IgD-negative memory B cell (primary cell): ENCODE measurements around the gene CCDC17. TPM values are rescaled to one million over a fixed set of nuclear protein-coding genes. Genes with fewer than 3 reads are reported as not detected.
A peak's percentile ranks its signal among the peaks of the same experiment; 100 is the strongest.
"Not testable (repeated sequence)": the region's sequence is repeated elsewhere in the genome, so short reads cannot be mapped to it uniquely, and the experiment has no call there.

Experiments used
- H3K27ac Mint-ChIP-seq, 3 donors: one replicate each; pipeline ENCODE4 v1.8.0; 2020 to 2022; ENCODE audit warnings: mild to moderate bottlenecking in 3 of 3, mixed read lengths in 3 of 3, moderate library complexity in 1 of 3
- H3K27me3 Mint-ChIP-seq: one replicate; pipeline ENCODE4 v1.8.0; 2021; ENCODE audit warnings: mixed read lengths
- H3K36me3 Mint-ChIP-seq: one replicate; pipeline ENCODE4 v1.8.0; 2020; ENCODE audit warnings: mild to moderate bottlenecking, mixed read lengths
- H3K4me1 Mint-ChIP-seq, 3 donors: one replicate each; pipeline ENCODE4 v1.8.0; 2020 to 2022; ENCODE audit warnings: mixed read lengths in 3 of 3, mild to moderate bottlenecking in 1 of 3
- H3K4me3 Mint-ChIP-seq, 4 donors: one replicate each; pipeline ENCODE4 v1.8.0; 2020 to 2022; ENCODE audit warnings: mild to moderate bottlenecking in 4 of 4, mixed read lengths in 4 of 4, moderate library complexity in 3 of 4
- H3K9me3 Mint-ChIP-seq, 3 donors: one replicate each; pipeline ENCODE4 v1.8.0; 2020 to 2021; ENCODE audit warnings: mixed read lengths in 3 of 3, mild to moderate bottlenecking in 1 of 3
- polyA plus RNA-seq: library from polyadenylated mRNA; unstranded; fragments of 300-500 nt; fragmentation: Illumina TruSeq; gene quantifications from one replicate; pipeline ENCODE4 v1.2.3, GENCODE V29; 2021

CCDC17 gene
- polyA plus RNA-seq, 1 donor from 2014 or later = 0.60 TPM

DNA sequence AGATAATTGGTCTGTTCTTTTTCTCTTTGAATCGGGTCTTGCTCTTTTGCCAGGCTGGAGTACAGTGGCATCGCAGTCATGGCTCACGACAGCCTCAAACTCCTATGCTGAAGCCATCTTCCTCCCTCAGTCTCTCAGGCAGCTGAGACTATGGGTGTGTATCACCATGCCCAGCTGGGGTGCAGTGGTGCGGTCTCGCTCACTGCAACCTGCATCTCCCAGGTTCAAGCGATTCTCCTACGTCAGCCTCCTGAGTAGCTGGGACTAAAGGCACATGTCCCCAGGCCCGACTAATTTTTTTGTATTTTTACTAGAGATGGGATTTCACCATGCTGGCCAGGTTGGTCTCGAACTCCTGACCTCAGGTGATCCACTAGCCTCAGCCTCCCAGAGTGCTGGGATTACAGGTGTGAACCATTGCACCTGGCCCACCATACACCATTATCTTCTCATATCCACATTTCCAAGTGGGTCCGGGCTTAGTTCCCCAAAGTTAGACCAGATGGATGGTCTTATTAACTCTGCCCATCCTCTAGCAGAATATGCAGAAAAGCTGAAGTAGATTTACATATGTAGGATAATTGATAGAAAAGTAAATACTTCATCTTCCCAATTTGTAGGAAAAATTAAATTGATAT is 13.1 kb downstream of the CCDC17 start:
- Mint-ChIP-seq H3K4me1 (peaks cover 33 to 40% (median 37%) of the 10 kb centered on the region in 3 donors), H3K27ac (peak overlapping the region in 2 of 3 donors; percentile 14 to 80), H3K36me3 (peaks cover 8% of the 10 kb centered on the region), H3K9me3 (no peaks in the 10 kb centered on the region), H3K27me3 (no peaks in the 10 kb centered on the region), H3K4me3 (no peak overlapping the region)

DNA sequence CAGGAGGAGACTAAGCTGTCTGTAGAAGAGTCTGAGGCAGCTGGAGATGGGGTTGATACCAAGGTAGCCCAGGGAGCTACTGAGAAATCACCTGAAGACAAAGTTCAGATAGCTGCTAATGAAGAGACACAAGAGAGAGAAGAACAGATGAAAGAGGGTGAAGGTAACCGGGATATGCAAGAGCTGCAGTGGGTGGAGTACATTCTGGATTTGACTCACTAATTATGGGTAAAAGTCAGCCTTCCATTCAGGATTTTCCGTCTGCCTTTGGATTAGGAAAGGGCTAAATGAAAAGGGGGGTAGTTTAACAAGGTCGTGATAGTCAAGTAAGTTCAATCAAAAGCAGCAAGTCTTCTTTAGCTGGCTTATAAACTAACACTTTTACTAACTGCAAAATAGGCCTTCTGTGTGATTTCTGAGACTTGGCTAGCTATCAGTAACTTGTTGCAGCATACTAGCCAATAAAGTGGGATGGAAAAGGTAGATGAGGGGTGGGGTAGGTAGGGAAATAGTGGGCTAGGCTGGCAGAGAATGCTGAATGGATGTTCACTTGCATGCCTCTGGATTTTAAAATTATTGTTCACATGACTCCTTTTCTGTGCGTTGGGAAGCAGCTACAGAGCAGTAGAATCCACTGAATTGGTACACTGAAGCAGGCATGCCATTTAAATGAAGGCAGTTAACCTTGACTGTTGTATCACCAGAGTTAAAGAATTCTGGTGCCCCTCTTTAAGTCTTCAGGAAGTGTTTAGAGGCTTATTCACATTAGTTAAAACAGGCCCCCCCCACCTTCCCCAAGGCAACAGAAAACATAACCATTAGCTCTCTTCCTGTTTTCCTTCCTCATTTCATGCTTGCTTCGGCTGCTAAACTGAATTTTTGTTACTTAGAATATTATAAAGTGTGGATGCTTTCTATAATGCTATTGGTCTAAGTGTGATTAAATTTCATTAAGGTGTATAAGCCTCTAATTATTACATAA is 15.4 kb downstream of the CCDC17 start:
- Mint-ChIP-seq H3K27ac (peak overlapping the region; percentile 22 to 92 (median 88)), H3K27me3 (no peaks in the 10 kb centered on the region), H3K9me3 (no peaks in the 10 kb centered on the region), H3K36me3 (peaks cover 19% of the 10 kb centered on the region), H3K4me3 (peak overlapping the region in 3 of 4 donors; percentile 1 to 93 (median 71)), H3K4me1 (peaks cover 27 to 38% (median 28%) of the 10 kb centered on the region in 3 donors)

DNA sequence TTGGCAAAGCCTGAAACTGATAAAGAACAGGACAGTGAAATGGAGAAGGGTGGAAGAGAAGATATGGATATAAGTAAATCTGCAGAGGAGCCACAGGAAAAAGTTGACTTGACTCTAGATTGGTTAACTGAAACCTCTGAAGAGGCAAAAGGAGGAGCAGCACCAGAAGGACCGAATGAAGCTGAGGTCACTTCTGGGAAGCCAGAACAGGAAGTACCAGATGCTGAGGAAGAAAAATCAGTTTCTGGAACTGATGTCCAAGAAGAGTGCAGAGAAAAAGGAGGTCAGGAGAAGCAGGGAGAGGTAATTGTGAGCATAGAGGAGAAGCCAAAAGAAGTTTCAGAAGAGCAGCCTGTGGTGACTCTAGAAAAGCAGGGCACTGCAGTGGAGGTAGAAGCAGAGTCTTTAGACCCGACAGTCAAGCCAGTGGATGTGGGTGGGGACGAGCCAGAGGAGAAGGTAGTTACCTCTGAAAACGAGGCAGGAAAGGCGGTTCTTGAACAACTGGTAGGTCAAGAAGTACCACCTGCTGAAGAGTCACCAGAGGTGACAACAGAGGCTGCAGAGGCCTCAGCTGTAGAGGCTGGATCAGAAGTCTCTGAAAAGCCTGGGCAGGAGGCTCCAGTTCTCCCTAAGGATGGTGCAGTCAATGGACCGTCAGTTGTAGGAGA is 16.3 kb downstream of the CCDC17 start:
- H3K9me3 Mint-ChIP-seq = no peaks in the 10 kb centered on the region
- peak overlapping the region; percentile 22 to 92 (median 88) for H3K27ac Mint-ChIP-seq
- peak overlapping the region in 1 of 4 donors; percentile 93 for H3K4me3 Mint-ChIP-seq
- peaks cover 16% of the 10 kb centered on the region for H3K36me3 Mint-ChIP-seq
- peaks cover 27 to 38% (median 28%) of the 10 kb centered on the region in 3 donors for H3K4me1 Mint-ChIP-seq
- no peaks in the 10 kb centered on the region for H3K27me3 Mint-ChIP-seq

DNA sequence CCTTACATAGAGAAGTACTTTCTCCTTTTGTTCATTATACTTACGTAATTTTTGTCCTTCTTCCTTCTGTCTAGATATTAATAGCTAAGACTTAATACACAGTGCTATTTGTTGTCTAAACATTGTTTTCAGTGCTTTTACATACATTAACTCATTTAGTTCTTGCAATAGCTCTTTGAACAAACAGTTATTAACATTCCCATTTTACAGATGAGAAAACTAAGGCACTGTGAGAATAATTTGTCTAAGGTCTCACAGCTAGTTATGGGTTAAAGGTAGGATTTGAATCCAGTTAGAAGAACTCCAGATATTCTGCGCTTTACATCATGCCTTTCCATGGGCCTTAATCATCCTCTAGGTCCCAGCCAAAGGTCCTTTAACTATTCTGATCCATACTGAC is 19.6 kb downstream of the CCDC17 start:
- no peak overlapping the region for H3K4me3 Mint-ChIP-seq
- H3K27me3 Mint-ChIP-seq = no peaks in the 10 kb centered on the region
- H3K4me1 Mint-ChIP-seq = peaks cover 27 to 51% (median 38%) of the 10 kb centered on the region in 3 donors
- H3K27ac Mint-ChIP-seq = no peak overlapping the region
- H3K36me3 Mint-ChIP-seq = peaks cover 15% of the 10 kb centered on the region
- H3K9me3 Mint-ChIP-seq = no peaks in the 10 kb centered on the region

DNA sequence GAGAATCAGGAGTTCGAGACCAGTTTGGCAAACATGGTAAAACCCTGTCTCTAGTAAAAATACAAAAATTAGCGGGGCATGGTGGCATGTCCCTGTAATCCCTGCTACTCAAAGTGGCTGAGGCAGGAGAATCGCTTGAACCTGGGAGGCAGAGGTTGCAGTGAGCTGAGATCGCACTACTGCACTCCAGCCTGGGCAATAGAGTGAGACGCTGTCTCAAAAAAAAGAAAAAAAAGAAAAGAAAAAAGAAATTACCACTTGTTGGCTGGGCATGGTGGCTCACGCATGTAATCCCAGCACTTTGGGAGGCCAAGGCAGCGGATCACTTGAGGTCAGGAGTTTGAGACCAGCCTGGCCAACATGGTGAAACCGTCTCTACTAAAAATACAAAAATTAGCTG is 27.1 kb downstream of the CCDC17 start:
- H3K4me3 Mint-ChIP-seq = peak overlapping the region in 1 of 4 donors; percentile 23
- not testable (repeated sequence) for H3K36me3 Mint-ChIP-seq, H3K27me3 Mint-ChIP-seq, H3K9me3 Mint-ChIP-seq
- peaks cover 2 to 23% (median 22%) of the 10 kb centered on the region in 3 donors for H3K4me1 Mint-ChIP-seq
- H3K27ac Mint-ChIP-seq = peak overlapping the region in 1 of 3 donors; percentile 59

DNA sequence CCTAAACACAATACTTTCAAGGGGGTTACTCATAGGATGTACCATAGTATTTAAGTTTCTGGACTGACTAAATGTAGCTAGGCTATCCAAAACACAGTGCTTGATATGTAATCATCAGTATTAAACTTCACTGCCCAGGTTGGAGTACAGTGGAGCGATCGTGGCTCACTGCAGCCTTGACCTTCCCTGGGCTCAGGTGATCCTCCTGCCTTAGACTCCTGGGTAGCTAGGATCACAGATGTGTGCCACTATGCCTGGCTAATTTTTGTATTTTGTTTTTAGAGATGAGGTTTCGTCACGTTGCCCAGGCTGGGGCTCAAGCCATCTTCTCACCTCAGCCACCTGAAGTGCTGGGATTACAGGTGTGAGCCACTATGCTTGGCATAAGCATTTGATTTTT is 29.4 kb downstream of the CCDC17 start:
- Mint-ChIP-seq H3K4me3 (no peak overlapping the region), H3K27me3 (no peaks in the 10 kb centered on the region), H3K27ac (peak overlapping the region in 1 of 3 donors; percentile 74)

DNA sequence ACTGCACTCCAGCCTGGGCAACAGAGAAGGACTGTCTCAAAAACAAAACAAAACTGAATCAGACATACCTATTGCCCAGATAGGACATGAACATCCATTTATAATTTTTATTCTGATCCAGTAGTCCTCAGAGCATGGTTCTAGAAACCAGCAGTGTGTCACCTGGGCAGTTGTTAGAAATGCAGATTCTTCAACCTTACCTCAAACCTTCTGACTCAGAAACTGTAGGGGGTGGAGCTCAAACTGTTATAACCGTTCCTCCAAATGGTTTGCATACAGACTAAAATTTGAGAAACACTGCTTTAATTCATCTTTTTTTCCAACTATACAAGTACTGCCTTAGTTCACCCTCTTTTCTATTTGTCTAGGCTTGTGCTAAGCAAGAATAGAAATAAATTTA is 34.0 kb downstream of the CCDC17 start:
- H3K27ac Mint-ChIP-seq = no peak overlapping the region
- H3K9me3 Mint-ChIP-seq = no peaks in the 10 kb centered on the region
- H3K4me3 Mint-ChIP-seq = no peak overlapping the region
- H3K36me3 Mint-ChIP-seq = peaks cover 3% of the 10 kb centered on the region
- peaks cover 16 to 40% (median 18%) of the 10 kb centered on the region in 3 donors for H3K4me1 Mint-ChIP-seq
- H3K27me3 Mint-ChIP-seq = no peaks in the 10 kb centered on the region

More for the DNA sequence above, 29.4 kb downstream of the CCDC17 start:
- Mint-ChIP-seq H3K36me3 (peaks cover 2% of the 10 kb centered on the region), H3K4me1 (peaks cover 0 to 19% (median 14%) of the 10 kb centered on the region in 3 donors), H3K9me3 (no peaks in the 10 kb centered on the region)

DNA sequence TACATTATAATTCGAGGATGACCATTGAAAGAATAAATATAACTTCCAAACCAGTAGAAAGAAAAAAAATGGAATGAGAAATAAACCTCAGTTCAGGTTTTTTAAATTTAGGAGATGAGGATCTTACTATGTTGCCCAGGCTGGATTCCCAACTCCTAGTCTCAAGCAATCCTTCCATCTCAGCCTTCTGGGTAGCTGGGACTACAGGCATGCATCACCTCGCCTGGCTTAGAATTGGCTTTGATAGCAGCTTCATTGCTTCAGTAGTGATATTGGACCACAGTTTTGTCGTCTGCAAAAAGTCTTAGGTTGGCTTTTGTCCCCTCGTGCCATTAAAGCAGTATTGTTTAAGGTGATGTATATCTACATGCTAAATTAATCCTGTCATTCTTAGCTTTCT is 37.1 kb downstream of the CCDC17 start:
- Mint-ChIP-seq H3K9me3 (no peaks in the 10 kb centered on the region), H3K4me1 (peaks cover 26 to 52% (median 30%) of the 10 kb centered on the region in 3 donors), H3K27ac (peak overlapping the region; percentile 87 to 98 (median 97)), H3K4me3 (peak overlapping the region; percentile 83 to 97 (median 97)), H3K27me3 (no peaks in the 10 kb centered on the region), H3K36me3 (peaks cover 3% of the 10 kb centered on the region)

DNA sequence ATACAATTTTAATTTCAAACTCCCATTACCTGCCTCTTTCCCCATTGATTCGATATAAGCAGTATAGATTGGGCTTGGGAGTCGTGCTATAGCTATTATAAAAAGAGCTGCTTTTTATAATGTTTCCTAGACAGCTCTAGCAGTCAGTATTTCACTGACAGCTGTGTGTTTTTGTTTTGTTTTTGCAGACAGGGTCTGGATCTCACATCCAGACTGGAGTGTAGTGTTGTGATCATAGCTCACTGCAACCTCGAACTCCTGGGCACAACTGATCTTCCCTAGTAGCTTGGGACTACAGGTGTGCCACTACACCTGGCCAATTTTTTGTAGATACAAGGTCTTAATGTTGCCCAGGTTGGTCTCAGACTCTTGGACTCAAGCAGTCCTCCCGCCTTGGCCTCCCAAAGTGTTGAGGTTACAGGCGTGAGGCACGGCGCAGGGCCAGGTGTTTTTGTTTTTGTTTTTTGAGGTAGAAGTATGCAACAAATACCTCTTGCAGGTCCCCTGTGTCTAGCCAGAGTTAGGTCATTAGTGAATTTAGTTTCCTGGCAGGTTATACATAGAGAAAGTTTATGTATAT is 38.3 kb downstream of the CCDC17 start:
- Mint-ChIP-seq H3K4me1 (peaks cover 23 to 48% (median 26%) of the 10 kb centered on the region in 3 donors), H3K27ac (peak overlapping the region; percentile 94 to 98 (median 96)), H3K4me3 (peak overlapping the region; percentile 97 to 100 (median 99)), H3K36me3 (peaks cover 3% of the 10 kb centered on the region), H3K27me3 (no peaks in the 10 kb centered on the region), H3K9me3 (no peaks in the 10 kb centered on the region)

DNA sequence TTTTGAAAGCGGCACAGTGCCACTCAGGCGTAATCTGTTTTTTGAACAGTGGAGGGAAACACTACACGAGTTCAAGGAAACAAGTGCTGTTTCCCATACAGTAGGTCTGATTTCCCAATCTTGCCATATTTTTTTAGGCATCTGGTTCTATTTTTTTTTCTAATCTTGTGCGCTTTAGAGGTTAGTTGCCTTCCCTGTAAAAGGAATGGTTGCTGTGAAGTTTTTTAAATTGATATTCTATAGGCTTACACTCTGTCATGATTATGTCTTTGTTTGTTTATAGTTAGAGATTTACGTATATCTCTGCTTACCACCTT is 38.8 kb downstream of the CCDC17 start:
- H3K27me3 Mint-ChIP-seq = no peaks in the 10 kb centered on the region
- peaks cover 21 to 46% (median 26%) of the 10 kb centered on the region in 3 donors for H3K4me1 Mint-ChIP-seq

DNA sequence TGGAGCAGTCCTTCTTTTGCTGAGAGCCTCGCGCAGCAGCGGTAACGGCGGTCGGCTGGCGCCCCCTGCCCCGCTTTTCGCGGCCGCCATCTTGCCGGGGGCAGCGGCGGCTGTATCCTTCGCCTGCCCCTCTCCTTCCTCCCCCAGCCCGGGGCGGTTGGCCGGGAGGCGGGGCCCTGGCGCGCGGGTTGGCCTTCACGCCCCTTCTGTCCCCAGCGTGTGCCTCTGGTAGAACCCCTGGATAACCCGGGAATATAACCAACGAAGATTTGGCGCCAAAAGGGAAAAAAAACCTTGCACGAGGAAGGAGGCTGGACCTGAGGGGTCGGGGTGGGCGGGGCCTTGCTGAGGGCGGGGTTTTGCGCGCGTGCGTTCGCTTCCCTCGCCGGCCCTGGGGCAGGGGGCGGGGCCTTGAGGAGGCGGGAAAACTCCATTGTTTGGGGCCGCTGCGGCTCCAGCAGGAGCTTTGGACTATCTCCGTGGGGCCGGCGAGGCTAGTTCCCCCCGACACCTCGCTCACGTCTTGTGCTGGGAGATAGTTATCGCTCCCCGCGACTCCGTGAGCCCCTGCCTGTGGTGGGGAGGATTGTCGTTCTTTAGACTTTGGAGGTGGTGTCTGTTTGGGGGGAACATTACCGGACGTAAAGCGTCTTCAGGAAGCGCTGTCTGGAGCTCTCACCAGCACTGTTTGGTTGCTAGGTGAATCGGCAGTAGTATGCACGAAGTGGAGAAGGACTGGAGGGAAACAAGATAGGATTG is 39.3 kb downstream of the CCDC17 start:
- Mint-ChIP-seq H3K4me1 (peaks cover 21 to 43% (median 26%) of the 10 kb centered on the region in 3 donors), H3K9me3 (no peaks in the 10 kb centered on the region)

More for the DNA sequence above, 38.8 kb downstream of the CCDC17 start:
- peaks cover 3% of the 10 kb centered on the region for H3K36me3 Mint-ChIP-seq
- peak overlapping the region; percentile 94 to 98 (median 96) for H3K27ac Mint-ChIP-seq
- H3K4me3 Mint-ChIP-seq = peak overlapping the region; percentile 97 to 100 (median 99)
- H3K9me3 Mint-ChIP-seq = no peaks in the 10 kb centered on the region

DNA sequence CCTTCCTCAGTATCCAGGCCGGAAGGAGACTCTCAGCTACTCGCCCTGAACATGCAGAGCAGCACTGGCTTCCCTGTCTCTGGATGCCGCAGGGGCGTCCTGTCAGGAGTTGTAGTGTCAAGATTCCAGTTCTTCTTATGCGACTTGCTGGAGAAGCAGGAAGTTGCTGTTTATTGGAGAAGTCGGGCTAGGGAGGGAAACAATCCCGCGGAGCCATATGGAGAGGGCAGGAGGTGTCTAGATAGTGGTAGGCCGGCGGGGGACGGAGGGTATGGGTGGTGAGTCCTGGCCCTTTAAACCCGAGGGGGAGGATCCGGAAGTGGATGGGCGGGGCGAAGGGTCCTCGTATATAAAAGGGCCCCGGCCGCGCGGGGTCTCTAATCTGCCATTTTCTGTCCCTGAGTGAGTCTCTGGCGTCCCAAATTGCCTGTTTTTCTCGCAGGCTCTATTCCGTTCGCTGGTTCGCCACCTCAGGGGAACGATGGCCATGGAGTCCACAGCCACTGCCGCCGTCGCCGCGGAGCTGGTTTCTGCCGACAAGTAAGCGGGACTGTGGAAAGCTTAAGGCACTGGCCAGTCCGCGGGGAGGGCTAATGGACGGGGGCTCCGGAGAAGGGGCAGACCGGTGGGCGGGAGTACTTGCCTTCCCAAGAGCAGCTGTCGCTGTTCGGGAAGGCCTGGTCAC is 40.0 kb downstream of the CCDC17 start, which contains the start of gene NASP:
Gene NASP, plus strand, starts transcription at position 376 of the 685 bp plus-strand sequence. Its CDS starts 106 bp downstream, at position 482.
- peak within 1 kb of the TSS; percentile 97 to 100 (median 99) for H3K4me3 Mint-ChIP-seq
- no peaks in the 10 kb centered on the region for H3K27me3 Mint-ChIP-seq
- peaks cover 3% of the 10 kb centered on the region for H3K36me3 Mint-ChIP-seq
- H3K27ac Mint-ChIP-seq = peak within 1 kb of the TSS; percentile 94 to 98 (median 97)
- H3K4me1 Mint-ChIP-seq = peaks cover 21 to 37% (median 26%) of the 10 kb centered on the region in 3 donors
- no peaks in the 10 kb centered on the region for H3K9me3 Mint-ChIP-seq

More for the DNA sequence above, 39.3 kb downstream of the CCDC17 start:
- peaks cover 3% of the 10 kb centered on the region for H3K36me3 Mint-ChIP-seq
- peak overlapping the region; percentile 94 to 98 (median 97) for H3K27ac Mint-ChIP-seq
- peak overlapping the region; percentile 97 to 100 (median 99) for H3K4me3 Mint-ChIP-seq
- H3K27me3 Mint-ChIP-seq = no peaks in the 10 kb centered on the region

DNA sequence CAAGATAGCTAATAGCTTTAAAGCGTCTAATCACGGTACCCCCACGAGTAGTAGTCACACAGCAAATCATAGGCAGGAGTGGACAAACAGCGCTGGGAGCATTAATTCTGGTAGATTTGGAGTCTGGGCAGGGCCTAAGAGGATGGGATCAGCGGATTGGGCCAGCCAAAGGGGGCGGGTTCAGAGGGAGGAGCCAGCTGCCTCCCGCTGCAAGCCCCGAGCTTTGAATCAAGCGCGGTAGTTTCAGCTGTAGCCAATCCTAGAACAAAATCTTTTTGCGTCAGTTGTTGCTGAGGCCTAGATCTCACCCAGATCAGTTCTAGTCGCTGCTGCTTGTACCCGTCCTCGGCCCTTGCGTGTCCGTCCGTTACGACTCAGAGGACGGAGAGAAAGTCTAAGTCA is 40.6 kb downstream of the CCDC17 start:
- Mint-ChIP-seq H3K36me3 (peaks cover 3% of the 10 kb centered on the region), H3K4me1 (peaks cover 21 to 34% (median 26%) of the 10 kb centered on the region in 3 donors), H3K4me3 (peak overlapping the region; percentile 97 to 100 (median 99)), H3K9me3 (no peaks in the 10 kb centered on the region), H3K27ac (peak overlapping the region; percentile 84 to 98 (median 97)), H3K27me3 (no peaks in the 10 kb centered on the region)
